ENCODE measurements around the gene CTRB1. TPM values are rescaled to one million over a fixed set of nuclear protein-coding genes. Genes with fewer than 3 reads are reported as not detected.

The CTRB1 gene
- total RNA-seq, 4 donors from 2014 or later, result not detected

GRCh38 chr16:75256696-75257343 lies 38.0 kb downstream of the CTRB1 start:
- peak; percentile 43 for ATAC-seq
- Histone ChIP-seq H3K9me3 (no peaks in the 10 kb centered on the region), H3K4me3 (no peak overlapping the region), H3K36me3 (no peaks in the 10 kb centered on the region), H3K4me1 (peaks cover 4 to 96% (median 80%) of the 10 kb centered on the region in 3 donors), H3K27ac (peak overlapping the region; percentile 19 to 97 (median 94)), H3K27me3 (no peaks in the 10 kb centered on the region)
- TF ChIP-seq EP300 (IDR thresholded peaks at IDR 0.05) (no peak), POLR2AphosphoS5 (IDR thresholded peaks at IDR 0.05) (no peak), POLR2A (IDR thresholded peaks at IDR 0.05) (no peak), CTCF (IDR thresholded peaks at IDR 0.05) (no peak)
- WGBS, 2 donors (ENCODE audit: low coverage in 1 of 2), result no CpG with 5 or more reads among the region's 14 CpGs

GRCh38 chr16:75257886-75258806 lies 39.4 kb downstream of the CTRB1 start:
- WGBS, 2 donors (ENCODE audit: low coverage in 1 of 2), result 48 to 57% methylated on average over 8 to 9 of the region's 21 CpGs
- no peak for TF ChIP-seq CTCF (IDR thresholded peaks at IDR 0.05)
- TF ChIP-seq EP300 (IDR thresholded peaks at IDR 0.05), result no peak
- Histone ChIP-seq H3K4me1 (peaks cover 3 to 96% (median 80%) of the 10 kb centered on the region in 3 donors), H3K9me3 (no peaks in the 10 kb centered on the region), H3K4me3 (no peak overlapping the region), H3K27ac (peak overlapping the region in 2 of 4 donors; percentile 26 to 95), H3K36me3 (no peaks in the 10 kb centered on the region), H3K27me3 (no peaks in the 10 kb centered on the region)
- ATAC-seq, result no peak

GRCh38 chr16:75258807-75259141 lies 40.0 kb downstream of the CTRB1 start:
- Histone ChIP-seq H3K27ac (no peak overlapping the region), H3K27me3 (no peaks in the 10 kb centered on the region), H3K4me3 (no peak overlapping the region), H3K9me3 (no peaks in the 10 kb centered on the region), H3K36me3 (no peaks in the 10 kb centered on the region), H3K4me1 (peaks cover 0 to 96% (median 80%) of the 10 kb centered on the region in 3 donors)
- TF ChIP-seq CTCF (IDR thresholded peaks at IDR 0.05) (no peak), POLR2AphosphoS5 (IDR thresholded peaks at IDR 0.05) (no peak), POLR2A (IDR thresholded peaks at IDR 0.05) (no peak), EP300 (IDR thresholded peaks at IDR 0.05) (no peak)
- WGBS, 2 donors (ENCODE audit: low coverage in 1 of 2), result 40 to 76% methylated on average over 2 of the region's 6 CpGs
- no peak for ATAC-seq

- peaks cover 0 to 87% (median 63%) of the 10 kb centered on the region in 3 donors for H3K4me1 ChIP-seq
- H3K4me3 ChIP-seq, result no peak overlapping the region
- no peaks in the 10 kb centered on the region for H3K9me3 ChIP-seq
- TF ChIP-seq POLR2AphosphoS5 (IDR thresholded peaks at IDR 0.05), result no peak
- TF ChIP-seq EP300 (IDR thresholded peaks at IDR 0.05), result no peak
- no peak for TF ChIP-seq CTCF (IDR thresholded peaks at IDR 0.05)
- TF ChIP-seq POLR2A (IDR thresholded peaks at IDR 0.05), result no peak
- 31 to 44% methylated on average over 2 to 3 of the region's 10 CpGs for WGBS, 2 donors (ENCODE audit: low coverage in 1 of 2)
- no peak for ATAC-seq
- peak overlapping the region in 2 of 4 donors; percentile 19 to 89 for H3K27ac ChIP-seq
- no peaks in the 10 kb centered on the region for H3K27me3 ChIP-seq
- H3K36me3 ChIP-seq, result no peaks in the 10 kb centered on the region
Measured at GRCh38 chr16:75260851-75261589, 42.2 kb downstream of the CTRB1 start.

Data from gastroesophageal sphincter (tissue), 4 donors.